HG03575 (cell line): ENCODE results near the gene ERN1.

Source experiments
- ATAC-seq: cut with Tn5 transposase; IDR thresholded peaks from one replicate; pipeline ENCODE4 v1.9.1; 2021; ENCODE audit not compliant: unreplicated experiment, insufficient number of reproducible peaks, low FRiP score; ENCODE audit errors: extremely low read depth

The ERN1 gene

DNA sequence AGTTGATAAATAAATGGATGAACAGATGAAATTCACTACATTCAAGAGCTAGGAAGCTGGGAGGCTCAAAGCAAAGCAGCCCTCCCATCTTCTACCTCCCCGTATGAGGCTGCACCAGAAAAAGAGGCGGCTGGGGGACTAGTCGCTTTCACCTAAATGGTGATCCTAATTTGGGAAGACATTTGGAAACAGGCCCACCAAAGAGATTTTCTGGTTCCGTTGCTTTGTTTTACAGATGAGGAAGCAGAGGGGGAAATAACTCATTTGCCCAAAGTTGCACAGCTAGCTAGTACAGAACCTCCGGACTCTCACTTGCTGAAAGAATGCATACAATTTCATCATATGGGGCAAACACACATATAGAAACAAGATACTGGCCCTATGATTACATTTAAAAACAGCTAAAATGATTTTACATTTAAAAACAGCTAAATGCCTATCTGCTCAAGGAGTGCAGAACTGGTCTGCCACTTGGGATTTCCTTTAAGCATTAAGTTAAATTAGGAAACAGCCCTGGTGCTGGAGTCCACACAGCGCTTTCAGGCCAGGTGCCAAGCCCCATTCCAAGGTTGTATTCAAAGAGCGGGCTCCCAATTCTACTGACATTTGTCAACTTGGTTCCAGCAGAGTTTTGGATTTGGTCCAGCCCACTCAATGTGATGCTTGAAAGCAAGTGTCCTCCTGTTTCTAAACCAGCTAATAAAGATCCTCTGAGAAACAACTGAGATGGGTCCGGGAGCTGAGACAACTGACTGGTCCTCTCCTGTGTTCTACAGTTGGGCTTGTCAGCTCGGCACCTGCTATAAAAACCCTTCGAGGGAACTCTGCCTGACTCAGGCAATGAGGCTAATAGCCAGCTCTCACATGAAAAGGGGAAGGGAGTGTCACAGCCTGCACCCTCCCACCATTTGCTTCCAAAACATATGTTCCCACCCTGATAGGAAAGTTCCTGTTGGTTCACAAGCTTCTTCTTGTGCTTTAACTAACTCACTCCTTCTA lies 11.7 kb downstream of the ERN1 start:
- no peak for ATAC-seq

DNA sequence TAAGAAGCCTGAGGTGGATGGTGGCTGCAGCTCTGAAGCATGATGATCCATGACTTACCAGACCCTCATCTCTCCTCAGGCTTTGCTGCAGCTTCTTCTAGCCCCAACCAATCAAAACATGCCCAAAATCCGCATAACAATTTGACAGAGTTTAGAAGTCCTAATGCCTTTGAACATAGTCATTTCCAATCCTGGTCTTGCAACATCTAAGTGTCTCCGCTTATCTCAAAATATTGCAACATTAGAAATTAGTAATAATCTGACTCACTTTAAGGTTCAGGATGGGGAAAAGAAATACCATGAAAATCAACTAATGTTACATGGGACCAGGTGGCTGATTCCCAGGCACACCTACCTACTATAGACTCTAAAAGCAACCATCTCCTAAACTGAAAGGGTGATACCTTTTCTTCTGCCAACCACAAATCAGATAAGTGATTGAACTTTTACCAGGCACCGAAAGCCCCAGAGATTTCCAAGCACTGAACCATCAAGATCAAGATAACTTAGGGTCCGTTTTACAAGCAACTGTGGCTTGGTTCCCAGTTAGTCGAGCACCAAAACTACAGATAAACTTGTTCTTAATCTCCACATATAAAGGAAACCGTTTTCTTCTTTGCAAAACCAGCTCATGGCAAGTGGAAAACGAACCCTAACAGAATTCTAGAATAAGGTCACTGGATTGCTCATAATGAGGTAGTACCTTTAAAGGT lies 14.0 kb downstream of the ERN1 start:
- no peak for ATAC-seq

DNA sequence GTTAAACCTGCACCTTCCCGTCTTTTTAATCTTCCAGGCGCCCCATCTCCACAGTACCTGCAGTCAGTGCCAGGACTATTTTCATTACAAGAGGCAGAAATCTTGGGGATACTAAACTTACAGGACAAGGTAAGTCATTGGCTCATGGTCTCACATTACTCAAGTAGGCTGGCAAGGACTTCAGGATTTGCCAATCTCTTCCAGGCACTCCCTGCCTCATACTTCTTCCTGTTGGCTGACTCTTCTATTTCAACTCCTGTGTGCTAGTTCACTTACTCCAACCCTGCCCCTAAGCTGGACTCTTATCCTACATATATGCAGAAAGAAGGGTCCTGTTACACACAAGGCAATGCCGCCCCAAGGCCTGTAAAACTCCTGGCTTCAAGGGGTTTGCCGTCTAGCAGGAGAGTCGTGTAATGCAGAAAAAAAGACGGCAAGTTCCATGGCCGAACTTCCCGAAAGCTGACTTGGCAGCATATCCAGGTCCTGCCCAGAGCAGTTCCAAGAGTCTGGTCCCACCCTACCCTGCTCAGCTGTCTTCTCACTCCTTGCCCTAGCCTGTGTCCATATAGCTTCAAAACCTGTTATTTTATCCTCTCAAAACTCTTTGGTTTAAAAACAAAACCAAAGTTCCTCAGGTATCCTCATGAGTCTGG lies 14.8 kb downstream of the ERN1 start:
- ATAC-seq, result no peak

DNA sequence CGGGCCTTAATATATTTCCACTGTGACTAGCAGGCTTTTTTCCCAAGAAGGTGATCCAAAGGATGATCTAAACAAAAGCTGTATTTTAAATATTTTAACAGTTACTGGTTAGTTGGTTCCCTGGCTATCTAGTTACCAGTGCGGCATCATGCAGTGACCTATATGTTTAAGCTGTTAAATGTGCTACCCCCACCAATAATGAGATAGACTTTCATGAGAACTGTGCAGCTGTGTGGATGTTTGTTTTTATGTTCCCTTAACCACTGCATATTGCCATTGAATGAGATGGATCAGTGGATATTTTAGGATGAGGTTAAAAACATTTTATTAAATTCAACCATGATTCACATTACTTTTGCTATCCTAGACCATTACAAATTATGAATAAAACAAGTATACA lies 16.9 kb downstream of the ERN1 start:
- ATAC-seq, result no peak

DNA sequence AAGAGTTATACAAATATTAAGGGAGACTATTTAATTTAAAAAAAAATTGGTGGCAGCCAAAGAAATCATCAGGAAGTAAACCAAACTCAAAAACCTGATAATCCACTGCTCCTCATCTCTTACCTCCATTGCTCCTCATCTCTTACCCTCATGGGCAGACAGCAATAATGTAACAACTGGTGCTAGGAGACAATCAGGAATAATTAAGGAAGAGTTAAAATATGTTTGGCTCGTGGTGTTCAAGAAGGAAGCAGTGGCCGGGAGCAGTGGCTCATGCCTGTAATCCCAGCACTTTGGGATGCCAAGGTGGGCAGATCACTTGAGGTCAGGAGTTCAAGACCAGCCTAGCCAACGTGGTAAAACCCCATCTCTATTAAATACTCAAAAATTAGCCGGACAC lies 18.1 kb downstream of the ERN1 start:
- no peak for ATAC-seq

DNA sequence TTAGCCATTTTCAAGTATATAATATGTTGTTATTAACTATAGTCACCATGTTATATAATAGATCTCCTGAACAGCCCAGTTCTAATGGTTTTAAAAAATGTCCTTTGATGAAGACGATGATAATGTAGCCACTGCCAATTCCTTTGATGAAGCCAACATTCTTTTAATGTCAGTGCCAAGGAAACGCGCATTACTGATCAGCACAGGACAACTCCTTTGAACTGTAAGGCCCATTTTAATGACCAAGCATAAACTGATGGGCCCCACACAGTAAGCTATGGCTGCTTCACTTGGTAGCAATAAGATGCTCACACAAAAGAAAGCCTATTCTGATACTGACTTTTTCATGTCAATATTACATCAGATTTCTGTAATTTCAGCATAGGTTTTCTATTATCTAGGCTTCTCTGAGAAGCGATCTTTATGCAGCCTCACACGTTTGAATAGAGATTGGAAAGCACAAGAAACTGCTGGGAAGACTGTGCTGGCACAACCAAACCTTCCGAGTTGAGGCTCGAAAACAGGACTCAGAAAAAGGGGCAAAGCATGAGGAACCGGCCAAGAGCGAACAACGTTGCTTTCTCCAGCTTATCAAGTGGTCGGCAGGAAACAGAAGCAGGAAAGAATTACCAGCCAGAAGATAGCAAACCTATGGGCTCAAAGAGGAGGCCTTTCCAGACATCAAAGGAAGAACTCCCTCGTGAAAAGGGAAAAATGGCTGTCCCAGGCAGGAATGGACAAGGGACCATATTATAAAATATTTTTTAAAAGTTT lies 19.4 kb downstream of the ERN1 start:
- ATAC-seq, result no peak

DNA sequence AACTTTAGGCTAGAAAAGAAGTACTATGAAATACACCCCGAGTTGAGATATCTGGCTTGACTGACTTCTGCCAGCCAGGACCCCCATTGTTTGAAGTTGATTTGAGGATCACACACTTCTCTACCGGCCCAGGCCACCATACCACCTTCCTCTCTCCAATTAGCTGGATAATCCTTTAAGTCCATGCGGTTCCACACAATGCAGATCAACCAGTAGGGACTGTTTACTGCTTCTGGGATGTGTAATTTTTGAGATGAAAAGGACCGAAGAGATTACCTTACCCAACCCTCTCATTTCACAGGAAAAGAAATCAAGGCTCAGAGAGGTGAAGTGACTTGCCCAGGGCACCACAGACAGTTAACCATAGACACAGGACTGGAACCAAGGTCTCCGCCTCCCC lies 20.5 kb downstream of the ERN1 start:
- ATAC-seq, result no peak

DNA sequence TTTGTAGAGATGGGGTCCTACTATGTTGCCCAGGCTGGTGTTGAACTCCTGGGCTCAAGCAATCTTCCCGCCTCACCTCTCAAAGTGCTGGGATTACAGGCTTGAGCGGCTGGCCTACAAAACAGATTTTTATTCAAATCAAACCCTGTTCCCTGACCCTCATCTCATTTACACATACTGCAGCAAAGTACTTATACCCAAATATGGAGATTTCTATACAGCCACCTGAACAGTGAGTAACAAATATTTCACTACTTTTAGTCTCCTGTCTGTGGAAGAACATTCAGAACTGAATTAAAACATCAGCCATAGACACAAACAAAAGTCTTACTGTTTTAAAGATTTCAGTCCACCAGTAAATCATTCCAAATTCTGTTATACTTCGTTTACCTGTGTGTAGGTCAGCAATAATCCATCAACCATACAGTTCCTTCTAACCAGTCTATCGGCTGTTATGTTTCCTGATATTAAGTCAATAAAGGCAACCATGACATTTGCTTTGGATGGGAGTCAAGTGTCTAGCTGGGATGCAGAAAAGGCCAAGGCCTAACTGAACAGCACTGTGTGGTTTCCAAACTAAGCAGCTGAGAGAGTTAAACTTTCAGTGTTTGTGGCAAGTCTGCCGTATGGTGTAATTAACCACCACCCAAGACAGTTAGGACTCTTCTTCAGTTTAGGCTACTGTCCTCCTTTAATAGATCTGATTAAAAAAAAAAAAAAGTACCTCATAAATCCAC lies 22.3 kb downstream of the ERN1 start:
- no peak for ATAC-seq

DNA sequence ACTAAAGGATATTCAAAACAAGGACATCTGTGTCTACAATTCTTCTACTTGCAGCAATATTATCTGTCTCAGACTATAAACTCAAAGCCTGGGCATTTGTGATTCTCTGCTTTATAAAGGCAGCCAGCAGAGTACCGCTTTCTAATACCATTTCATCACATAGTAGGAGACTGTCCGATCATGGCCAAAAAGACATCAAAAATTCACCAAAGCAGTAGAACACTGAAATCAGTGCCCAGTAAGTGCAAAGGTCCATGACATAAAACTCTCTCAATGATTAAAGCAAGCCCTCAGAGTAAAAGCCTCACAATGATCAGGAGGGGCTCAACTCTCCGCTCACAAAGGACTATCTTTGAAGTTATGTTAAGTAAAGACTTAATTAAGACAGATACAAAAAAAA lies 23.0 kb downstream of the ERN1 start:
- no peak for ATAC-seq

DNA sequence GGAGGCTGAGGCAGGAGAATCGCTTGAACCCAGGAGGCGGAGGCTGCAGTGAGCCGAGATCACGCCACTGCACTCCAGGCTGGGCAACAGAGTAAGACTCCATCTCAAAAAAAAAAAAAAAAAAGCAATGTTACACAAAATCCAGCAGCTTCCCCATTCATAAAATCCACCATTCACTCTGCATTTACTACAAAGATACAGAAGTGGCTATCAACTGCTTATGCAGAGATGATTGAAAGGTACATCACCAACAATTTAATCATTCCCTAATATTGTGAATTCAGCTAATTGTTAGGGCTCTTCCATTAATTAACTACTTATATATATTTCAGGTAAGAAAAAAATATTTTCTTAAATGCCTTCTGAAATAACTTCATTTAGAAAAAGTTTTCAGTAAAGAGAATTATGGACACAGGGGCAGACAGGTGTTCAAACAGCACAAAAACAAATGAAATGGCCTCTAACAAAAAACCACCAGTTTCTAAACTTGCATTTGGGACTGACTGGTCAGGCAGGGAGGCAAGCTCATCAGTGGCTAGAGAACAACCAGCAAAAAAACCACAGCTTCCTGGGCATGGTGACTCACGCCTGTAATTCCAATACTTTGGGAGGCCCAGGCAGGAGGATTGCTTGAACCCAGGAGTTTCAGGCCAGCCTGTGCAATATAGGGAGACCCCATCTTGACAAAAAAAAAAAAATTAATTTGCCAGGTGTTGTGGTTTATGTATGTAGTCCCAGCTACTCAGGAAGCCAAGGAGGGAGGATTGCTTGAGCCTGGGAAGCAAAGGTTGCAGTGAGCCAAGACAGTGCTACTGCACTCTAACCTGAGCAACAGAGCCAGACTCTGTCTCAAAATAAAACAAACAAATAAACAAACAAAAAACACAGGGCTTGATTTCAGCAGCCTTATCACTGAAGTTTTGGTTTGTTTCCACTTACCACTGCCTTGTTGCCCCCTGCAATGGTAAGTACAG lies 26.3 kb downstream of the ERN1 start:
- ATAC-seq, result no peak

DNA sequence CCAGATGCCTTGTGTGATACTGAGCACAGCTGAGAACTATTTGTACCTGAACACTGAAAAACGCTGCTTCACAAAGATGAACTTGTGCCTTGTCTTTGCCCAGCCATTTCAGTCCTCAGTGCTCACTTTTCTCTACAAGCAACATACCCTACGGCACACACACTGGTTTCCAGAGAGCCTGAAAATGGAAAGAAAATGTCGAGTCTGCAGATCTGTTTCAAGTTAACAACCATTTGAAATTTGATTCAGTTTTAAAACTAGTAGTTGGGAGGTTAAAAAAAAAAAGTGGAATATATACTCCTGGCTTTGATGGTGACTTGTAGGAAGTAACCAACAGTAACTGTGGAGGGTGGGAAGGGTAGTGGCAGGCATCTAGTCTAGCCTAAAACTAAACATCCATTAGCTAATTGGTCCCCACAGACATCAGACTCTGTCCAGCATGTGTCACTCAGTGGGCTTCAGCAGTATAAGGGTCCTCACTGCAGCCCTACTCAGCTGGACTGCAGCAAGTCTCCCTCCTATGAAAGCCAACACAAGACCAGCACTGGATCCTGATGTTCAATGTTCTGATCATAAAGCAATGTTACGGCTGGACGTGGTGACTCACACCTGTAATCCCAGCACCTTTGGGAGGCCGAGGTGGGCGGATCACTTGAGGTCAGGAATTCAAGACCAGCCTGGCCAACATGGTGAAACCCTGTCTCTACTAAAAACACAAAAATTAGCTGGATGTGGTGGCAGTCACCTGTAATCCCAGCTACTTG lies 27.1 kb downstream of the ERN1 start:
- no peak for ATAC-seq

DNA sequence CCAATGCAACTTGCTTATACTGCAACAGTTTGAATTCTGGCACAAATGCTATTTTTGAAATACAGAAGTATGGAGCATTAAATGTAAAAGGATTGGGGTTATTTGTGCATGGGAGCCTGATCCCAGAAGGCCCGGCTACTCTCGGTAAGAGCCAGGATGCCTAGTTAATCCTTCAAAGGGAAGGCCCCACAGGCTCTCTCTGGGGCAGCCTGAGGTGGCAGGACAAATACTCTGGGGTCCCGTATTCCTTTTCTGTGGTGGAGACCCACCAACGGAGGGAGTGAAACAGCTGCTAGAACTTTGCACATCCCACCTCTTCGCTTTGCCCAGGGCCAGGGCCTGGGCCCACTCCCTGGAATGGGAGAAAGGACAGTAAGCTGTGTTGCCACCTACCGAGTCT lies 30.4 kb downstream of the ERN1 start:
- ATAC-seq, result no peak

DNA sequence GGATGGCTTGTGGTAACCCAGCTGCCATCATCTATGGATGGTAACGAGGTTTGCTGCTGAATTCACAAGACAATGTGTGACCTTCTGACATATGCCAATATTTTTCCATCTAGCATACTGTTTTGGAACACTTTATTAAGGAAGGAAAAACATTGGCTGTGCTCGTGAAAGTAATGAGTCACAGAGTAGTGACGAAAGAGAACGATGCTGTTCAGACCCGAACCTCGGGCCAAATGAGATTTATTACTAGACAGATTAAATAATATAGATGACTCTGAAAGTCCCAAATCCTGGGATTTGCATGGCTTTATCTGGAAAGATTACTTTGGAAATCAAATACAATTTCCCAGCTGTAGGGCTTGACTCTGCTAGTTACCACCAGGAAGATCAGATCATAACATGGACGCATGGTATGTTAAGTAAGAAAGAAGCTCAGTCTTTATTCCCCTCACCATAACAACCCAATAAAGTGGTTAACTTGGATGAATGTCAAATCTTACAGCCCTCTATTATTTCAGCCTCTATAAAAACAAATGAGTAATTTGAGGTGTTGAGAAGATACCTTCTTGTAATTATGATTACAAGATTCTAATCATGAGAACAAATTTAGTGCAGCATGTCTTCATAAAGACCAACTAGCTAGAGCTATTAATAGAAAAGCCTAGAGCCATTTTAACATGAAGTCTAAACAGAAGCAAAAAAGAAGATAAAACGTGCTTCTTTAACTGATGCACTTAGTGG lies 32.6 kb downstream of the ERN1 start:
- ATAC-seq, result no peak

DNA sequence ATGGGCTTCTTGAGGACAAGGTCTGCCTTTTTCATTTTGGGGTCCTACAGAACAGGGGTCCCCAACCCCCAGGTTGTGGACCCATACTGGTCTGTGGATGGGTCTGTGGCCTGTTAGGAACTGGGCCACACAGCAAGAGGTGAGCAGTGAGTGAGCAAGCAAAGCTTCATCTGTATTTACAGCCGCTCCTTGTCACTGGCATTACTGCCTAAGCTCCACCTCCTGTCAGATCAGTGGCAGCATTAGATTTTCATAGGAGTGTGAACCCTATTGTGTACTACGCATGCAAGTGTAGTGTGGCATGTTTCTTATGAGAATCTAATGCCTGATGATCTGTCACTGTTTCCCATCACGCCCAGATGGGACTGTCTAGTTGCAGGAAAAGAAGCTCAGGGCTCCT lies 33.9 kb downstream of the ERN1 start:
- no peak for ATAC-seq

DNA sequence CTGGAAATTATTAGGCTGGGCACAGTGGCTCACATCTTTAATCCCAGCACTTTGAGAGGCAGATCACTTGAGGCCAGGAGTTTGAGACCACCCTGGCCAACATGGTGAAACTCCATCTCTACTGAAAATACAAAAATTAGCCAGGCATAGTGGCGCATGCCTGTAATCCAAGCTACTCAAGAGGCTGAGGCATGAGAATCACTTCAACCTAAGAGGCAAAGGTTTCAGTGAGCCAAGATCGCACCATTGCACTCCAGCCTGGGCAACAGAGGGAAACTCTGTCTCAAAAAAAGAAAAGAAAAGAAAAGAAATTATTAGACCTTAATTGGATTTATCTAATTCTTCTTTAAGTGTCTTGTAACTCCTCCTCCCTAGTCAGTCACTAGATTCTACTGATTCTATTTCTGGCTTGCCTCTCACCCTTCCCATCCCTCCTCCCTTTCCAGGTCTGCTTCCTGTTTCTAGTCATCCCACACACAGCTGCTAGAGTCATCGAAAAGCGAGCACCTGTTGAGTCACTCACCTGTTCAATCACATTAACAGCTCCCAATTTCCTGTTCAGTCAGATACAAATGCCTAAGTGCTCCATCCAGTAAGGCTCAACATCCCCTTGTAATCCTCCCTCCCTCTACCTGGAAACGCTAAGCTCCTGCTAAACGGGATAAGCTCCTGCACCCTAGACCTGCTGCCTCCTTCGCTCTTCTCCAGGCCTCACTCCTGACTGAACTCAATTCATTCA lies 34.6 kb downstream of the ERN1 start:
- ATAC-seq, result no peak
